ENCODE measurements around the gene CDRT4.

DNA sequence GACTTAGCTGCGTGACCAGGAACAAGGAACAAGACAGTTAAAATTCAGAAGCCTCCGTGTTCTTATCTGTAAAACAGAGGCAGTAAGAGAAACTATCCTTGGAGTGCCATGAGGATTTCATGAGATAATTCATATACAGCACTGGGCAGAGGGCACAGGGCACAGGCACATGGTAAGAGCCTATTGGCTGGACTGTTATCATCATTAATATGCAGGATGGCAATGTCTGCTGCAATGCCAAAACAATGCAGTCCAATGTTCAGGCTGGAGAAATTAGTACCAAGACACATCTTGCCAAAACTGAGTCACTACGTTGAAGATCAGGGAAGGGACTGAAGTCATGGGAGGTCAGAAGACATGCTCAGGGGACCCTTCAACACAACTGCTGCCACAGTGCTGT, 13.6 kb downstream of the CDRT4 start:
- TF ChIP-seq POLR2A (IDR thresholded peaks at IDR 0.05), result no peak
- TF ChIP-seq, protein P1, sequence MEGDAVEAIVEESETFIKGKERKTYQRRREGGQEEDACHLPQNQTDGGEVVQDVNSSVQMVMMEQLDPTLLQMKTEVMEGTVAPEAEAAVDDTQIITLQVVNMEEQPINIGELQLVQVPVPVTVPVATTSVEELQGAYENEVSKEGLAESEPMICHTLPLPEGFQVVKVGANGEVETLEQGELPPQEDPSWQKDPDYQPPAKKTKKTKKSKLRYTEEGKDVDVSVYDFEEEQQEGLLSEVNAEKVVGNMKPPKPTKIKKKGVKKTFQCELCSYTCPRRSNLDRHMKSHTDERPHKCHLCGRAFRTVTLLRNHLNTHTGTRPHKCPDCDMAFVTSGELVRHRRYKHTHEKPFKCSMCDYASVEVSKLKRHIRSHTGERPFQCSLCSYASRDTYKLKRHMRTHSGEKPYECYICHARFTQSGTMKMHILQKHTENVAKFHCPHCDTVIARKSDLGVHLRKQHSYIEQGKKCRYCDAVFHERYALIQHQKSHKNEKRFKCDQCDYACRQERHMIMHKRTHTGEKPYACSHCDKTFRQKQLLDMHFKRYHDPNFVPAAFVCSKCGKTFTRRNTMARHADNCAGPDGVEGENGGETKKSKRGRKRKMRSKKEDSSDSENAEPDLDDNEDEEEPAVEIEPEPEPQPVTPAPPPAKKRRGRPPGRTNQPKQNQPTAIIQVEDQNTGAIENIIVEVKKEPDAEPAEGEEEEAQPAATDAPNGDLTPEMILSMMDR (IDR thresholded peaks at IDR 0.05), result no peak
